HepG2 (cell line): ENCODE measurements around the gene RPH3AL. TPM values are rescaled to one million over a fixed set of nuclear protein-coding genes. Genes with fewer than 3 reads are reported as not detected.

Experiments
- ARID5B ChIP-seq: IDR thresholded peaks from 2 replicates; pipeline ENCODE4 v1.4.0; 2020; ENCODE audit warnings: mild to moderate bottlenecking, missing genetic modification reagents
- CHD4 ChIP-seq: fragments of 200-600 bp; sonication (generic); IDR thresholded peaks from 2 replicates; pipeline ENCODE4 v1.7.0; 2017; ENCODE audit warnings: mild to moderate bottlenecking, low read length, borderline replicate concordance
- PHF21A ChIP-seq: sonication (generic); formaldehyde crosslinking; IDR thresholded peaks from 2 replicates; pipeline ENCODE4 v1.5.0; 2020; ENCODE audit warnings: mild to moderate bottlenecking, missing genetic modification reagents
- RERE ChIP-seq: IDR thresholded peaks from 2 replicates; pipeline ENCODE4 v1.6.1; 2016; ENCODE audit warnings: low read depth, missing genetic modification reagents, missing compliant biosample characterization
- RXRA ChIP-seq: sonication (generic); formaldehyde crosslinking; IDR thresholded peaks from 2 replicates; pipeline ENCODE4 v1.5.1; 2020; ENCODE audit warnings: missing genetic modification reagents
- ZFX ChIP-seq: sonication (generic); formaldehyde crosslinking; IDR thresholded peaks from 2 replicates; pipeline ENCODE4 v1.4.0; 2020; ENCODE audit warnings: mild to moderate bottlenecking, low read depth, missing genetic modification reagents, moderate library complexity
- ZGPAT ChIP-seq: IDR thresholded peaks from 2 replicates; pipeline ENCODE4 v1.6.1; 2016; ENCODE audit warnings: mild to moderate bottlenecking
- ZNF18 ChIP-seq: sonication (generic); formaldehyde crosslinking; IDR thresholded peaks from 2 replicates; pipeline ENCODE4 v1.8.0; 2022; ENCODE audit warnings: mild to moderate bottlenecking, missing genetic modification reagents; ENCODE audit not compliant: insufficient replicate concordance
- ZNF512 ChIP-seq: sonication (generic); formaldehyde crosslinking; IDR thresholded peaks from 2 replicates; pipeline ENCODE4 v1.4.0; 2020; ENCODE audit warnings: mild to moderate bottlenecking, missing genetic modification reagents
- ZNF580 ChIP-seq: IDR thresholded peaks from 2 replicates; pipeline ENCODE4 v1.6.1; 2016; ENCODE audit warnings: low read depth, borderline replicate concordance
- ZNF724P ChIP-seq: sonication (generic); formaldehyde crosslinking; IDR thresholded peaks from 2 replicates; pipeline ENCODE4 v1.8.0; 2022; ENCODE audit warnings: missing genetic modification reagents, borderline replicate concordance
- ZSCAN29 ChIP-seq: sonication (generic); formaldehyde crosslinking; conservative IDR thresholded peaks from 2 replicates; pipeline ENCODE4 v1.4.0; 2020; ENCODE audit warnings: mild to moderate bottlenecking, missing genetic modification reagents
- polyA plus RNA-seq, 8 experiments: library from polyadenylated mRNA; depleted of rRNA in 3 of 8; stranded (reverse) in 7 of 8; unstranded in 1 of 8; fragments of >200 nt; fragmentation: Illumina TruSeq in 4 of 8; extraction: Trizol in 4 of 8; gene quantifications; 2 replicates each; pipeline versions ENCODE4 v1.2.1 to v1.2.3, GENCODE V29; 2011 to 2016; ENCODE audit warnings: low read depth in 4 of 8, missing spikeins in 1 of 8, mixed read lengths in 1 of 8; ENCODE audit not compliant: insufficient read depth in 1 of 8
- total RNA-seq, 5 experiments: library from RNA; depleted of rRNA; stranded (reverse); fragments of >200 nt; fragmentation: Illumina TruSeq; extraction: Trizol; gene quantifications; 2 replicates each; pipeline ENCODE4 v1.2.3, GENCODE V29; 2016; ENCODE audit warnings: low read depth in 1 of 5

The RPH3AL gene
- total and polyA plus RNA-seq, 2 of the 13 experiments (the other 11 are each of a cell fraction or from before 2014, with no cell fraction given), result 7.8 to 16.4 TPM

GRCh38 chr17:393806-394717, 41.5 kb upstream of the RPH3AL start (continued):
- TF ChIP-seq ARID5B (CRISPR knock-in tag) (peak; percentile 87), ZGPAT (CRISPR knock-in tag) (peak; percentile 78; the same call in 1 of the 2 replicates), ZSCAN29 (CRISPR knock-in tag) (no peak), RXRA (CRISPR knock-in tag) (peak; percentile 90), RERE (peak; percentile 34; the same call in 1 of the 2 replicates), ZFX (peak; percentile 19; the same call in 1 of the 2 replicates), CHD4 (no peak), ZNF580 (CRISPR knock-in tag) (peak; percentile 77; the same call in 1 of the 2 replicates), ZNF512 (CRISPR knock-in tag) (0 out of 2 replicates have a peak, but pooled peaks have one; percentile 17), PHF21A (CRISPR knock-in tag) (peak; percentile 73), ZNF724P (0 out of 2 replicates have a peak, but pooled peaks have one; percentile 53), ZNF18 (peak; percentile 24)
